ENCODE results near the gene PTTG1IP2.

DNA sequence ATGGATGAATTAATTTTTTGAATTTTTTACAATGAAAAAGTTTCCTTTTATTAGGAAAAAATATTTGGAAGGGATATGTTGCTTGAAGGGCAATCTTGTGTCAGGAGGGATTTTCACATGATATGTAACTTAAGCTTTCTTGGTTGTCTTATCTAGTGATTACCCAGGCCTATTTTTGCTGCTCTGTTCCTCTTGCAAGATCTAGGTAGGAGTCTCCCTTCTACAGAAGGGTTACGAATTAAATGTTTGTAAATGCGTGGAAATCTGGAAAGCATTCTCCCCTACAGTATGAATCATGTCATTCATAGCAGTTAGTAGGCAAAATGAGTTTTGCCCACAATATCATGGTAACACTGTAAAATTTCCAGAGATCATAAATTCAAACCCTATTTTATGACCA is 69.0 kb downstream of the PTTG1IP2 start:
- TF ChIP-seq CTCF (conservative IDR thresholded peaks at IDR 0.05) = no peak
- no peak for TF ChIP-seq ZFX (IDR thresholded peaks at IDR 0.05)

All from C4-2B (cell line).